ENCODE results near the gene B3GNT8. TPM values are rescaled to one million over a fixed set of nuclear protein-coding genes. Genes with fewer than 3 reads are reported as not detected.
"Not testable (repeated sequence)": the region's sequence is repeated elsewhere in the genome, so short reads cannot be mapped to it uniquely, and the experiment has no call there.

The B3GNT8 gene
- total RNA-seq, 1 donor from 2014 or later: 12.5 TPM

DNA sequence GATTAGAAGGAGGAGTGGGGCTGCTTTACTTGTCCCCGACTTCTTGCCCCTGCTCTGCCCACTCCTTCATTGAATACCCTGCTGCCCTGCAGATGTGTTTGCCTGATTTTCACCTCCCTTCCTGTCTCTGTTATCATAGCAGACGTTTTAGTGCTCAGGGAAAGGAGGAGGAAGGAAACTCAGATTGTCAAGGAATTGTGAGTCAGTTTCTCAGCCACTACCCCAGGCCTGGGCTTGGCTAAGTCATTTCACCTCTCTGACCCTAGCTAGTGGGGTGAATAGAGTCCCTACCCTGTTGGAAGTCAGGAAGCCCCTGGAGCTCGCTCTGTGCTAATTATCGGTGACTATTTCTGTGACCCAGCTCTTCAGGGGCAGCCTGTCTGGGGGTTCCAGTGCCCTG, 25.7 kb downstream of the B3GNT8 start:
- intact Hi-C loops (cut with DNase I): no loop called here
- ATAC-seq (ENCODE audit: poor library complexity) (no peak), DNase-seq (no peak)

DNA sequence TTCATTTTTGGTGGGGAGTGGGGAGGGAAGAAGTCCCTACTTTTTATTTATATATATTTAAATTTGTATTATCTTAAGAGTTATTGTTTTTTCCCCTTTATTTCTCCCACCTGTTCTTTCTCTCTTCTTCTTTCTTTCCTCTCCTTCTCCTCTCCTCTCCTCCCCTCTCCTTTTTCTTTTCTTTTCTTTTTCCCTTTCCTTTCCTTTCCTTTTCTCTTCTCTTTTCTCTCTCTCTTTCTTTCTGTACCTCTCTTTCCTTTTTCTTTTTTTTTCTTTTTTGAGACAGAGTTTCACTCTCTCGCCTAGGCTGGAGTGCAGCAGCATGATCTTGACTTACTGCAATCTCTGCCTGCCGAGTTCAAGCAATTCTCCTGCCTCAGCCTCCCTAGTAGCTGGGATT, 27.6 kb downstream of the B3GNT8 start:
- intact Hi-C loops (cut with DNase I): no loop called here
- ATAC-seq (ENCODE audit: poor library complexity) (no peak), DNase-seq (no peak)

DNA sequence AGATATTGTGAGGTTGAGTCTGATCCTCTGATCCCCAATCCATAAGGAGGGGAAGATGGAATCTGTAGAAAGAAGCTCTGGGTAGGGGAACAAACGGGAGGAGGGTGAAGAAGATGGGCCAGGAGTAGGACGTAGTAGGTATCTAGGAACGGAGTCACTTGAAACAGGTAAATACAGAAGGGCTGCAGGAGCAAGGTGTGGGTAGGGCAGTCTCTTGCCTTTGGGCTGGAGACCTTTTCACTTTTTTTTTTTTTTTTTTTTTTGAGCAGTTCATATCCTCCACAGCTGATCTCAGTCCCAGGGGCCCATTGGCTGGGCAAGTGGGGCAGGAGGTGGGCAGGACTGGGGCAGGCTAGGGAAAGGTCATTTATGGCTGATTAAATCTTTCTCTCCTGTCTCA, 28.1 kb downstream of the B3GNT8 start:
- ATAC-seq (ENCODE audit: poor library complexity) (no peak), DNase-seq (no peak)
- intact Hi-C loops (cut with DNase I): no loop called here

- DNase-seq (no peak), ATAC-seq (ENCODE audit: poor library complexity) (no peak)
- intact Hi-C loops (cut with DNase I): no loop called here
These were observed 28.6 kb downstream of the B3GNT8 start for GRCh38 chr19:41398598-41398997.

DNA sequence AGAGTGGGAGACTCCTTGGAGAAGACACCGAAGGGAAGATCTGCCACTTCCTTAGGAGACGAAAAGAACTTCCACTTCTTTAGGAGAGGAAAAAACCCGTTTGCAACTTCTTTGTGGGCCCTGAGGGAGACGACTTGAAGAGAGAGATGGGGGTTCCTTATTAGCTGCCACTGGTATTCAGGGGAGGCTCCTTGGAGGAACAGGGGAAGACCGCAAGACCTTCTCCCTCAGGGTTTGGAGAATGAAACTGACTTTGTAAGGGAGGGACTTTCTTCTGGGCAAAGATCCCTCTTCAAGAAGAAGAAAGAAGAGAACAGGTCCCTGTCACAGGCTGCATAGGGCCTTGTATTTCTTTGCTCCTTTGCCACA, 29.1 kb downstream of the B3GNT8 start:
- ATAC-seq (ENCODE audit: poor library complexity): no peak
- intact Hi-C loops (cut with DNase I): no loop called here
- DNase-seq: no peak

GRCh38 chr19:41397086-41398049, 29.8 kb downstream of the B3GNT8 start, which contains the start of the genes BCKDHA and EXOSC5:
Gene BCKDHA (plus strand): TSS chr19:41397818. CDS start chr19:41397828, 10 bp downstream.
Gene EXOSC5 (minus strand): TSS chr19:41397359. CDS start chr19:41397328, 31 bp downstream.
- intact Hi-C loops (cut with DNase I): no loop called here
- ATAC-seq (ENCODE audit: poor library complexity): peak; percentile 98
- peak; percentile 99 for DNase-seq

DNA sequence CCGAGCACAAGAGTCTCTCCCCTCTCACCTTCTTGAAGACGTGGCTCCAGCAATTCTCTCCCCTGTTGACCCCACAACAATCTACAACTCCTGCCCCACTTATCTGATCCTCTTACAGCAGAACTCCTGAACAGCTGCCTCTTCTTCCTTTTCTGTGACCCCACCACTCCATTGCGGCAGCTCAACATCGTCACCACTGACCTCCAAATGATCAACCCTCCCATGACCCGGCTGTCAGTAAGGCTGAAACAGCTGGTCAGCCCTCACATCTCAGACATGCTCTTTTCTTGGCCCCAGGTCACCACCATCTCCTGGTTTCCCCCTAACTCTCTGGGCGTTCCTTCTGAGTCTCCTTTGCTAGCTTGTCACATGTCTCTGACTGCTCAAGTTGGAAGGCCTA, 31.8 kb downstream of the B3GNT8 start:
- intact Hi-C loops (cut with DNase I): no loop called here
- DNase-seq (no peak), ATAC-seq (ENCODE audit: poor library complexity) (no peak)

- intact Hi-C loops (cut with DNase I): no loop called here
- DNase-seq (no peak), ATAC-seq (ENCODE audit: poor library complexity) (no peak)
These were observed 34.4 kb downstream of the B3GNT8 start for GRCh38 chr19:41392775-41393174.

- ATAC-seq (ENCODE audit: poor library complexity) (no peak), DNase-seq (no peak)
- intact Hi-C loops (cut with DNase I): no loop called here
These were observed 35.6 kb downstream of the B3GNT8 start for GRCh38 chr19:41391618-41392017.

- ATAC-seq (ENCODE audit: poor library complexity) (peak; percentile 57), DNase-seq (peak; percentile 54)
- intact Hi-C loops (cut with DNase I): no loop called here
These were observed 40.7 kb downstream of the B3GNT8 start for GRCh38 chr19:41386442-41386841.

GRCh38 chr19:41384351-41384750, 42.8 kb downstream of the B3GNT8 start:
- intact Hi-C loops (cut with DNase I): no loop called here
- DNase-seq (no peak), ATAC-seq (ENCODE audit: poor library complexity) (no peak)

DNA sequence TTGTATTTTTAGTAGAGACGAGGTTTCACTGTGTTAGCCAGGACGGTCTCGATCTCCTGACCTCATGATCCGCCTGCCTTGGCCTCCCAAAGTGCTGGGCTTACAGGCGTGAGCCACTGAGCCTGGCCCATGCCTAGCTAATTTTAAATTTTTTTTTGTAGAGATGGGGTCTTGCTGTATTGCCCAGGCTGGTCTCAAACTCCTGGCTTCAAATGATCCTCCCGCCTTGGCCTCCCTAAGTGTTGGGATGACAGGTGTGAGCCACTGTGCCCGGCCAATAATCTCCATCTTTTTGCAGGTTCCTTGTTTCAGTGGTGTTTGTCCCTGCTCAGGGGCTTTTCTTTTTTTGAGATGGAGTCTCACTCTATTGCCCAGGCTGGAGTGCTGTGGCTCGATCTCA, 45.6 kb downstream of the B3GNT8 start:
- DNase-seq; intact Hi-C loops (cut with DNase I); ATAC-seq (ENCODE audit: poor library complexity): not testable (repeated sequence)

DNA sequence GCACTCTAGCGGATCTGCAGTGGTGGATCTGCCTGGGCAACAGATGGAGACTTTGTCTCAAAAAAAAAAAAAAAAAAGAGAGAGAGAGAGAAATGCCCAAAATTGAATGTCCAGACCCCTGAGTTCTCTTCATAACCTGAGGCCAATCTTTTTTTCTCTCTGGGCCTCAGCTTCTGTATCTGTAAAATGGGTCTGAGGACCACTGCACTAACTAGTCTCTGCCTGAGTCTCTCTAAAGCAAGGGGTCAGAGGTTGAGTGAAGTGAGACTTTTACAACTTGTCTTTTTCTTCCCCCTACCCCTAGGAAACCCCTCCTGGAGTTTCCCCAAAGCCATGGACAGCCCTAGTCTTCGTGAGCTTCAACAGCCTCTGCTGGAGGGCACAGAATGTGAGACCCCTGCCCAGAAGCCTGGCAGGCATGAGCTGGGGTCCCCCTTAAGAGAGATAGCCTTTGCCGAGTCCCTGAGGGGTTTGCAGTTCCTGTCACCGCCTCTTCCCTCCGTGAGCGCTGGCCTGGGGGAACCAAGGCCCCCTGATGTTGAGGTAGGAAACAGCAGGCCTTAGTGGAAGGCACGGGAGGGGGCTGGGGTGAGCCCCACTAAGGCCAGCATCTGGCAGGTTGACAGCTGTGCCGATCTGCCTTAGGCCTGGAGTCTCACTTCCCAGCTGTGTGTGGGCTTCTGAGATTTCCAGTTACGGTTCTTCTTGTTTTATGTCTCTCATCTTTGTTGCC, 49.0 kb downstream of the B3GNT8 start:
- ATAC-seq (ENCODE audit: poor library complexity) (no peak), DNase-seq (no peak)
- intact Hi-C loops (cut with DNase I): no loop called here

GRCh38 chr19:41376998-41377365, 50.2 kb downstream of the B3GNT8 start:
- no peak for DNase-seq
- no peak for ATAC-seq (ENCODE audit: poor library complexity)
- intact Hi-C loops (cut with DNase I): no loop called here

DNA sequence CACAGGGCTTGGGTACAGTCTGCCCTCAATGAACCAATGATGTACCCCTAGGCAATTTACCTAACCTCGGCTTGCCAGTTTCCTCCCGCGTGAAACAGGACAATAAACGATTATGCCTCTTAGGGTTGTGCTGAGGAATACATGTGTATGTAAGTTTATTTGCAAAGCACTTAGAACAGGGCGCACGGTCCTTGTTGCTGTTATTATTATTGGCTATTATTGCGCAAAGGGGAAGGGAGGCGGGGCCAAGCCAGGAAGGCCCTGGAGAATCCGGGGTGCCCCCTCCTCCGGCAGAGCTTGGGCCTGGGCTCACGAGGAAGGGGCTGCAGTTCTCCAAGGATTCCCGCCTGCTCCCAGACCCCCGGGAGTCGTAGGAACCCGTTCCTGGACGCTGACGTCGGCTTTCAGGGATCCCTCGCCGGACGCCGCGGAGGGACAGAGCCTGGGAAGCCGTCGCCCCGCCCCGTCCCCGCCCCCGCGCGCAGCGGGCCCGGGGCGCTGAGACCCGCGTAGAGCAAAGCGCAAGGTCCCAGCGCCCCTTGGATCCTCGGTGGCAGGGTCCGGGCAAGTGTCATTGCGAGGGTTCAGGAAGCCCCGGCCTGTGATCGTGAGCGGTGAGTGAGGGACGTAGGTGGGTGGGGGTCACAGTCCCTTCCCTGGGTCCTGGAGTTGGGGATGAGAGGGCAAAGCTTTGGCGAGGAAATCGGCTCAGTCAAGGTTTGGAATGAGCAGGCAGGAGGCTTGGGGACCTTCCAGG, 50.8 kb downstream of the B3GNT8 start, which contains the start of gene TMEM91:
Gene TMEM91, plus strand, starts transcription at position 293 of the 757 bp plus-strand sequence. CDS start 1,777 bp downstream, outside the sequence.
- peak; percentile 64 for ATAC-seq (ENCODE audit: poor library complexity)
- DNase-seq: peak; percentile 66
- intact Hi-C loops (cut with DNase I): no loop called here

Data from Right ventricle myocardium superior (tissue), 1 donor.